Immature natural killer cell (primary cell): ENCODE data around the gene MSMO1. TPM values are rescaled to one million over a fixed set of nuclear protein-coding genes. Genes with fewer than 3 reads are reported as not detected.

Experiments used
- DNase-seq, 3 donors: peaks; one replicate each; pipeline ENCODE4 v3.0.0; 2022; ENCODE audit warnings: mixed read lengths in 1 of 3
- H3K27ac Mint-ChIP-seq, 6 donors: one replicate each; pipeline ENCODE4 v1.8.0; 2020; ENCODE audit warnings: mixed read lengths in 6 of 6, mild to moderate bottlenecking in 5 of 6, inconsistent platforms in 4 of 6, moderate library complexity in 3 of 6
- H3K27me3 Mint-ChIP-seq, 3 donors: one replicate each; pipeline ENCODE4 v1.8.0; 2020 to 2021; ENCODE audit warnings: low read depth in 3 of 3, mild to moderate bottlenecking in 3 of 3, mixed read lengths in 3 of 3, moderate library complexity in 3 of 3, inconsistent platforms in 1 of 3
- H3K36me3 Mint-ChIP-seq, 3 donors: one replicate each; pipeline ENCODE4 v1.8.0; 2020; ENCODE audit warnings: mixed read lengths in 3 of 3, inconsistent platforms in 2 of 3, mild to moderate bottlenecking in 2 of 3
- H3K4me1 Mint-ChIP-seq, 2 donors: one replicate each; pipeline ENCODE4 v1.8.0; 2020; ENCODE audit warnings: inconsistent platforms in 2 of 2, mild to moderate bottlenecking in 2 of 2, mixed read lengths in 2 of 2, moderate library complexity in 1 of 2
- H3K4me3 Mint-ChIP-seq, 5 donors: one replicate each; pipeline ENCODE4 v1.8.0; 2020; ENCODE audit warnings: mild to moderate bottlenecking in 5 of 5, mixed read lengths in 5 of 5, inconsistent platforms in 3 of 5, moderate library complexity in 3 of 5
- H3K9me3 Mint-ChIP-seq, 6 donors: one replicate each; pipeline ENCODE4 v1.8.0; 2020; ENCODE audit warnings: mild to moderate bottlenecking in 6 of 6, mixed read lengths in 6 of 6, inconsistent platforms in 4 of 6, moderate library complexity in 3 of 6
- polyA plus RNA-seq, 3 donors: library from polyadenylated mRNA; unstranded; fragments of 300-500 nt; fragmentation: Illumina TruSeq; gene quantifications; one replicate each; pipeline ENCODE4 v1.2.3, GENCODE V29; 2021

The MSMO1 gene
- polyA plus RNA-seq, 3 donors from 2014 or later: 22.2 to 23.8 (median 22.5) TPM

- no peak within 1 kb of the TSS for H3K27ac Mint-ChIP-seq
- peak within 1 kb of the TSS in 4 of 5 donors; percentile 7 to 53 (median 26) for H3K4me3 Mint-ChIP-seq
These were observed 51.5 kb downstream of the MSMO1 start, which contains the start of gene CPE for GRCh38 chr4:165378745-165379677. TSS of gene CPE (plus strand) at chr4:165379008. CDS start at chr4:165379222, 214 bp downstream.

GRCh38 chr4:165379678-165380064 is 52.2 kb downstream of the MSMO1 start:
- H3K4me3 Mint-ChIP-seq: peak overlapping the region in 1 of 5 donors; percentile 21
- no peak overlapping the region for H3K27ac Mint-ChIP-seq
- peaks cover 0 to 6% (median 0%) of the 10 kb centered on the region in 6 donors for H3K9me3 Mint-ChIP-seq
- DNase-seq: no peak
- H3K27me3 Mint-ChIP-seq: peaks cover 5 to 29% (median 16%) of the 10 kb centered on the region in 3 donors
- H3K36me3 Mint-ChIP-seq: no peaks in the 10 kb centered on the region
- H3K4me1 Mint-ChIP-seq: peaks cover 0 to 5% of the 10 kb centered on the region in 2 donors

More at GRCh38 chr4:165378745-165379677, 51.5 kb downstream of the MSMO1 start, which contains the start of gene CPE:
- Mint-ChIP-seq H3K27me3 (peaks cover 6 to 29% (median 17%) of the 10 kb centered on the region in 3 donors), H3K4me1 (peaks cover 0 to 5% of the 10 kb centered on the region in 2 donors), H3K36me3 (no peaks in the 10 kb centered on the region), H3K9me3 (peaks cover 0 to 6% (median 0%) of the 10 kb centered on the region in 6 donors)
- DNase-seq: peak; percentile 11 to 36 (median 17)

- Mint-ChIP-seq H3K27ac (no peak overlapping the region), H3K9me3 (peaks cover 0 to 6% (median 0%) of the 10 kb centered on the region in 6 donors), H3K4me1 (peaks cover 0 to 5% of the 10 kb centered on the region in 2 donors), H3K27me3 (peaks cover 0 to 26% (median 15%) of the 10 kb centered on the region in 3 donors), H3K36me3 (no peaks in the 10 kb centered on the region), H3K4me3 (no peak overlapping the region)
- DNase-seq: no peak
These were observed 53.3 kb downstream of the MSMO1 start for GRCh38 chr4:165380805-165381204.

GRCh38 chr4:165381821-165382373 is 54.4 kb downstream of the MSMO1 start:
- Mint-ChIP-seq H3K27ac (no peak overlapping the region), H3K9me3 (peaks cover 0 to 6% (median 0%) of the 10 kb centered on the region in 6 donors), H3K4me1 (peaks cover 0 to 5% of the 10 kb centered on the region in 2 donors), H3K4me3 (no peak overlapping the region), H3K36me3 (no peaks in the 10 kb centered on the region), H3K27me3 (peaks cover 3 to 21% (median 15%) of the 10 kb centered on the region in 3 donors)
- no peak for DNase-seq

GRCh38 chr4:165382640-165383039 is 55.2 kb downstream of the MSMO1 start:
- Mint-ChIP-seq H3K27me3 (peaks cover 3 to 15% (median 15%) of the 10 kb centered on the region in 3 donors), H3K4me1 (peaks cover 0 to 5% of the 10 kb centered on the region in 2 donors), H3K9me3 (peaks cover 0 to 6% (median 0%) of the 10 kb centered on the region in 6 donors), H3K36me3 (no peaks in the 10 kb centered on the region), H3K4me3 (no peak overlapping the region), H3K27ac (no peak overlapping the region)
- no peak for DNase-seq

GRCh38 chr4:165383591-165384073 is 56.2 kb downstream of the MSMO1 start:
- H3K4me3 Mint-ChIP-seq: no peak overlapping the region
- DNase-seq: no peak
- H3K27ac Mint-ChIP-seq: no peak overlapping the region
- no peaks in the 10 kb centered on the region for H3K36me3 Mint-ChIP-seq
- H3K4me1 Mint-ChIP-seq: peaks cover 0 to 5% of the 10 kb centered on the region in 2 donors
- H3K27me3 Mint-ChIP-seq: peaks cover 3 to 15% (median 13%) of the 10 kb centered on the region in 3 donors
- H3K9me3 Mint-ChIP-seq: peaks cover 0 to 6% (median 0%) of the 10 kb centered on the region in 6 donors

- Mint-ChIP-seq H3K4me1 (peaks cover 0 to 2% of the 10 kb centered on the region in 2 donors), H3K27ac (no peak overlapping the region), H3K4me3 (no peak overlapping the region), H3K36me3 (no peaks in the 10 kb centered on the region), H3K9me3 (peaks cover 0 to 6% (median 0%) of the 10 kb centered on the region in 6 donors), H3K27me3 (peaks cover 3 to 15% (median 13%) of the 10 kb centered on the region in 3 donors)
- DNase-seq: no peak
These were observed 56.7 kb downstream of the MSMO1 start for GRCh38 chr4:165384186-165384585.

GRCh38 chr4:165384598-165384997 is 57.1 kb downstream of the MSMO1 start:
- H3K4me1 Mint-ChIP-seq: peaks cover 0 to 2% of the 10 kb centered on the region in 2 donors
- no peak overlapping the region for H3K27ac Mint-ChIP-seq
- H3K36me3 Mint-ChIP-seq: no peaks in the 10 kb centered on the region
- H3K27me3 Mint-ChIP-seq: peaks cover 3 to 15% (median 13%) of the 10 kb centered on the region in 3 donors
- H3K9me3 Mint-ChIP-seq: peaks cover 0 to 6% (median 0%) of the 10 kb centered on the region in 6 donors
- H3K4me3 Mint-ChIP-seq: no peak overlapping the region
- no peak for DNase-seq

- H3K4me3 Mint-ChIP-seq: no peak overlapping the region
- H3K27ac Mint-ChIP-seq: no peak overlapping the region
- H3K9me3 Mint-ChIP-seq: peaks cover 0 to 4% (median 0%) of the 10 kb centered on the region in 6 donors
- DNase-seq: no peak
- no peaks in the 10 kb centered on the region for H3K4me1 Mint-ChIP-seq
- no peaks in the 10 kb centered on the region for H3K36me3 Mint-ChIP-seq
- H3K27me3 Mint-ChIP-seq: peaks cover 3 to 10% (median 8%) of the 10 kb centered on the region in 3 donors
These were observed 57.7 kb downstream of the MSMO1 start for GRCh38 chr4:165385126-165385525.

- H3K27me3 Mint-ChIP-seq: peaks cover 3 to 4% (median 4%) of the 10 kb centered on the region in 3 donors
- H3K27ac Mint-ChIP-seq: no peak overlapping the region
- no peak overlapping the region for H3K4me3 Mint-ChIP-seq
- H3K36me3 Mint-ChIP-seq: no peaks in the 10 kb centered on the region
- H3K4me1 Mint-ChIP-seq: no peaks in the 10 kb centered on the region
- peaks cover 0 to 4% (median 0%) of the 10 kb centered on the region in 6 donors for H3K9me3 Mint-ChIP-seq
- no peak for DNase-seq
These were observed 58.9 kb downstream of the MSMO1 start for GRCh38 chr4:165386328-165386727.

- H3K4me3 Mint-ChIP-seq: no peak overlapping the region
- H3K36me3 Mint-ChIP-seq: no peaks in the 10 kb centered on the region
- H3K9me3 Mint-ChIP-seq: no peaks in the 10 kb centered on the region
- no peak for DNase-seq
- H3K4me1 Mint-ChIP-seq: no peaks in the 10 kb centered on the region
- no peak overlapping the region for H3K27ac Mint-ChIP-seq
- H3K27me3 Mint-ChIP-seq: peaks cover 3 to 8% (median 6%) of the 10 kb centered on the region in 3 donors
These were observed 61.3 kb downstream of the MSMO1 start for GRCh38 chr4:165388756-165389155.
